GM19328 (cell line): Measurements from ENCODE around the gene STAT3.
"Not testable (repeated sequence)": the region's sequence is repeated elsewhere in the genome, so short reads cannot be mapped to it uniquely, and the experiment has no call there.

Experiments used
- ATAC-seq: cut with Tn5 transposase; IDR thresholded peaks from one replicate; pipeline ENCODE4 v1.9.1; 2021; ENCODE audit warnings: mild to moderate bottlenecking, moderate library complexity; ENCODE audit not compliant: unreplicated experiment

Gene STAT3

DNA sequence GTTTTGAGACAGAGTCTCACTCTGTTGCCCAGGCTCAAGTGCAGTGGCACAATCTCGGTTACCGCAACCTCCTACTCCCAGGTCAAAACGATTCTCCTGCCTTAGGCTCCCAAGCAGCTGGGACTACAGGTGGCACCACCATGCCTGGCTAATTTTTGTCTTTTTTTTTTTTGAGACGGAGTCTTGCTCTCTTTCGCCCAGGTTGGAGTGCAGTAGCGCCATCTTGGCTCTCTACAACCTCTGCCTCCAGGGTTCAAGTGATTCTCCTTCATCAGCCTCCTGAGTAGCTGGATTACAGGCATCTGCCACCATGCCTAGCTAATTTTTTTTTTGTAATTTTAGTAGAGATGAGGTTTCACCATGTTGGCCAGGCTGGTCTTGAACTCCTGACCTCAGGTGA is 70.3 kb downstream of the STAT3 start:
- ATAC-seq: not testable (repeated sequence)

DNA sequence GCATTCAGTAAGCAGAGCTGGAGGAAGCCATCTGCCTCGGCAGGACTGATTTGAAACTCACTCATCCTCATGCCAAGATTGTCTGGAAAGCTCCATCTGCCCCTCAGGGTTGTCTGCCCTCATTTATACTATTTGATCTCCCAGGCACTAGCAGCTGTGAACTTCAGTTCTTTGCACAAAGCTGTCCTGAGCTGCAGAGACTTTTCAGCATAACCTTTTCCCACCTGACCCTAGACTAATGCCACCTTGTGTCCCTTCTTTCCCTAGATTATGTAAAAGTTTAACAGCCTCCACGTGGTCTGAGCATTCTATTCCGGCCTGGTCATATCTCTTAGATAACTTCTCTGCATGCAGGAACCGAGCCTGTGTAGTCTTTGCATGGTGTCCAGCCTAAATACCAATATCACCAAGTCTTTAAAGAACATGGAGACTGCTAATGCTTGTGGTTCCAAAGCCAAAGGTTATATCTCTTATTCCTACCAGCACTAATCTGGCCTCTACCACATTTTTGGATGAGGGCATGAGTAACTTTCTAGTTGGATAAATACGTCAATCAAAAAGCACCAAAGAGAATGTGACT is 70.9 kb downstream of the STAT3 start:
- ATAC-seq: no peak

DNA sequence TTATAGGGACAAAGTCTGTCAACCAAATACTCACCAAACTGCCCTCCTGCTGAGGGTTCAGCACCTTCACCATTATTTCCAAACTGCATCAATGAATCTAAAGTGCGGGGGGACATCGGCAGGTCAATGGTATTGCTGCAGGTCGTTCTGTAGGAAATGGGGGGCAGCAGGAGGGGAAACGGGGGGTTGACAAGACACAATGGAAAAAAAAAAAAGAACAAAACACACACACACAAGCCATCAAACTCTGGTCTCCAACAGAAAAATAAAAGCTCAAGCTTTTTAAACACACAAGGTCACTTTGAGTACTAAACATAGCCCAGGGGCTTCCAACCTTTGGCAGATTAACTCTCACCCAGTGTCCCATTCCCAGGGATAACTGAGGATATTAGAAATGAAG is 71.5 kb downstream of the STAT3 start:
- no peak for ATAC-seq

DNA sequence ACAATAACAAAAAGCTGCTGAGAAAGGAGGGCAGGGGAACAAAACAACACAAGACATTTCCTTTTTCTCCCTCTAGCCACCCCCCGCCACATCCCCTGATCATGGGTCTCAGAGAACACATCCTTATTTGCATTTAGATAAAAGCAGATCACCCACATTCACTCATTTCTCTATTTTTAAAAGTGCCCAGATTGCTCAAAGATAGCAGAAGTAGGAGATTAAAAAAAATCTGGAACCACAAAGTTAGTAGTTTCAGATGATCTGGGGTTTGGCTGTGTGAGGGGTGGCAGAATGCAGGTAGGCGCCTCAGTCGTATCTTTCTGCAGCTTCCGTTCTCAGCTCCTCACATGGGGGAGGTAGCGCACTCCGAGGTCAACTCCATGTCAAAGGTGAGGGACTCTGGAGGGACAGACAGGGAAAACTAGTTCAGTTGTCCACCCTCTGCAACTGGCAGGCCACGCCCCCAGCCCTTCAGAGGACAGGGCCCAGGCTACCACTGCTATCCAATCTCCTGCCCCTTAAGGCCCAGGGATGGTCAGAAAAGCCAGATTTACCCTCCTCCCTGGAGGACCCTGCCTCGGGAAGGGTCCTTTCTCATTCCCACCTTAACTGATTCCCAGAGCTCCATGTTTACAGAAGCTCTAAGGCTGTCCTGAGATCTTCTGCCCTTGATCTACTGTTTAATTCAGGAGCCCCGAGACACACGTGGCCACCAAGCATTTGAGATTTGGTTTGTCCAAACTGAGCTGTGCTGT is 72.7 kb downstream of the STAT3 start:
- ATAC-seq: no peak

DNA sequence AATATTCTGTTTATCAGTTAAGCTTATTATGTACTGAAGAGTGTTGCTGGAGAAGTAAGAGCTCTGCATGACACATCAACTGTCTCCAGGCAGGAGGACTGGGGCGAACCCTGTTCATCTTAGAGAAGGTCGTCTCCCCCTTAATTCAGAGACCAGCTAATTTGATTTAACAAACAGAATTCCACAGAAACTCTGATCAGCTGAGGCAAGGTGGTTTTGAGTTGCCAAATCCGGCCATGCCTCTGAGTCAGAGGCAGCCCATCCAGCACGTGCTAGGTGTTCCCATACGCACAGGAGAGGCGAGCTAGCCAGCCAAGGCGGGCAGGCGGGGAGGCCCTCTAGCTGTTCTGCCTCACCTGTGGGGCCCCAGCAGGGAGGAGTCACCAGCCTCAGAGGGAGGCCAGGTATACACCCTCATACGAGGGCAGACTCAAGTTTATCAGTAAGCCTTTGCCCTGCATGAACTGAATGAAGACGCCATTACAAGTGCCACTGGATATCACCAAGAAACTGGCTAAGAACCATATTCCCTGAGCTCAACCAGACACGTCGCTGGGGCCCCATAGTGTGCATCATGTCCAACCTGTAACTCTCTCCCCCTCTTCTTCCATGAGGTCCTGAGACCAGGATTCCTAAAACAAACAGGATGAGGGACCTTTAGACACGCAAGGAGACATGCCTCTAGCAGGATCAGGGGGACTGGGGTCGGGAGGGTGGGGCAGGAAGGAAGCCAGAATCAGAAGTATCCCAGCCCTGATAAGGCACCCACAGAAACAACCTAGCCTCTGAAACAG is 74.3 kb downstream of the STAT3 start:
- ATAC-seq: no peak

DNA sequence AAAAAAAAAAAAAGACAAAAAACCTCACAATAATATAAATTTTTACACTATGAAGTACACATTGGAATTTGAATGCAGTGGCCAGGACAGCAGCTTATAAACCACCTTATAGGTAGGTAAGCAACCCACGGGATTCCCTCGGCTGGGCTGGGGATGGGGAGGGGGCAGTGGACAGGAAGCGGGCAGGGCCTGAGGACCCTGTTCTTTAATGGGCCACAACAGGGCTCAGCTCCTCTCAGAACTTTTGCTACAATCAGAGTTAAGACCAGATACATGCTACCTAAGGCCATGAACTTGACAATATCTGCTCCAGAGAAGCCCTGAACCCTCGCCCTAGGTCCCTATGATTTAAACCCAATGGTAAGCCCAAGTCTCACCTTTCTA is 74.9 kb downstream of the STAT3 start:
- ATAC-seq: no peak

DNA sequence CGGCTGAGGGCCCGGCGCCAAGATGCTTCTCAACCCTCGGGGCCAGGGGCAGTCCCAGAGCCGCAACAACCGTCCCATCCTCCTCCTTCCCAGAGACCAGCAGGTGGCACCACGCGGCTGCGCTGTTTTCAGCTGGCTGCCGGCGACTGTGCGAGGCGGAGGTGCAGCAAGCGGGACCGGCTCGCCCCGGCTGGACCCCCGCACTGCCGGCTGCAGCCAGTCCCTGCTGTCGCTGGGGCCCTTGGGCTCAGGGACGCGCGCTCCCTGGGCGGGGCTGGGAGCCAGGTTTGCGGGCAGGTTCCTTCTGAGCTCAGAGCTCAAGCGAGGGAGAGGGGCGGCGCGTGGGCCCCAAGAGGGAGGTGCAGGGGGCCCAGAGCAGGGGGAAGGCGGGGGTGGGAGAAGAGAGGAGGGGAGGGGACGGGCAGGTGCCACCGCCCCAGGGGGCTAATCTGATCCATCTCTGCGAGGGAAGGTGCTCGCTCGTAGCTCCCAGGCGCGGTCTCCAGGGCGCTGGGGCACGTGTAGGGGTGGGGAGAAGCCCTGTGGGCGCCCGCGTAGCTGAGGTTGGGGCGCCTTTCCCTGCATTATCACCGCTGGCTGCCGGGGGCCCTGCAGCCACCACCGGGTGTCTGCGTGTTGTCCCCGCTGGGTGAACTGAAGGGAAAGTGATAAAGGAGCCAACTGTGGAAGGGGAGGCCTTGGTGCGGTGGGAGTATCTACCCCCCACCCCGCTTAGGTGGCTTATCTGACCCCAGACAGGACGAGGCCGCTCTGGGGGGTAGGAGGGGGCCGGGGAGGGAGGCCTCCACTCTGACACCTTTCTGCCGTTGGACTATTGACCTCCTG is 75.7 kb downstream of the STAT3 start:
- no peak for ATAC-seq

DNA sequence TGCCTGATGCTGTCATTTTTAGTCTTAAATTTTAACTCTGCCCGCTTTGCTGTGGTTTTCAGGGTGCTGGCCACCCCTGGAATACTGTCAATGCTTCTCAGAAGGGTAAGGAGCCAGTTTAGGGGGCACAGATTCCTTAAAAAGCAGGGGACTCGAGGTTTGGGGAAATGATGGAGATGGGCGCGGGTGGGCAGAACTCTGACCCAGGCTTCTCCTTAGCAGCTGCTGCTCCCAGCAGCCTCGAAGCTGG is 76.3 kb downstream of the STAT3 start:
- no peak for ATAC-seq

DNA sequence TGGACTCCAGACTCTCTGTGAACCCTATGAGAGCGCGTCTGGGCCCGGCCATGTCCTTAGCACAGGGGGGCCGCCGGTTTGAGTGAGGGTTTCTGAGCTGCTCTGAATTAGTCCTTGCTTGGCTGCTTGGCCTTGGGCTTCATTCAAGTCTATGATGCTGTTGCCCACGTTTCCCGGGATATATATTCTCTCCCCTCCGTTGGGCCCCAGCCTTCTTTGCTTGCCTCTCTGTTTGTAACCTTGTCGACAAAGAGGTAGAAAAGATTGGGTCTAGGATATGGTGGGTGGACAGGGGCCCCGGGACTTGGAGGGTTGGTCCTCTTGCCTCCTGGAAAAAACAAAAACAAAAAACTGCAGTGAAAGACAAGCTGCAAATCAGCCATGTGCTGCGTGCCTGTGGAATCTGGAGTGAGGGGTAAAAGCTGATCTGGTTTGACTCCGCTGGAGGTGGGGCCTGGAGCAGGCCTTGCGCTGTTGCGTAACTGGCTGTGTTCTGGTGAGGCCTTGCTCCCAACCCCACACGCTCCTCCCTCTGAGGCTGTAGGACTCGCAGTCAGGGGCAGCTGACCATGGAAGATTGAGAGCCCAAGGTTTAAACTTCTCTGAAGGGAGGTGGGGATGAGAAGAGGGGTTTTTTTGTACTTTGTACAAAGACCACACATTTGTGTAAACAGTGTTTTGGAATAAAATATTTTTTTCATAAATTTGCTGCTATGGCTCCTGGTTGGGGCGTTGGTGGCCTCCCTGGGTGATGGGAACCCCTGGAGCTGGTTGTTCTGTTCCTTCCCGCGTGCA is 76.8 kb downstream of the STAT3 start:
- no peak for ATAC-seq

DNA sequence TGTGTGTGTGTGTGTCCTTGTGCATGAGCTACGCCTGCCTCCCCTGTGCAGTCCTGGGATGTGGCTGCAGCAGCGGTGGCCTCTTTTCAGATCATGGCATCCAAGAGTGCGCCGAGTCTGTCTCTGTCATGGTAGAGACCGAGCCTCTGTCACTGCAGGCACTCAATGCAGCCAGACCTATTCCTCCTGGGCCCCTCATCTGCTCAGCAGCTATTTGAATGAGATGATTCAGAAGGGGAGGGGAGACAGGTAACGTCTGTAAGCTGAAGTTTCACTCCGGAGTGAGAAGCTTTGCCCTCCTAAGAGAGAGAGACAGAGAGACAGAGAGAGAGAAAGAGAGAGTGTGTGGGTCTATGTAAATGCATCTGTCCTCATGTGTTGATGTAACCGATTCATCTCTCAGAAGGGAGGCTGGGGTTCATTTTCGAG is 77.4 kb downstream of the STAT3 start:
- no peak for ATAC-seq

DNA sequence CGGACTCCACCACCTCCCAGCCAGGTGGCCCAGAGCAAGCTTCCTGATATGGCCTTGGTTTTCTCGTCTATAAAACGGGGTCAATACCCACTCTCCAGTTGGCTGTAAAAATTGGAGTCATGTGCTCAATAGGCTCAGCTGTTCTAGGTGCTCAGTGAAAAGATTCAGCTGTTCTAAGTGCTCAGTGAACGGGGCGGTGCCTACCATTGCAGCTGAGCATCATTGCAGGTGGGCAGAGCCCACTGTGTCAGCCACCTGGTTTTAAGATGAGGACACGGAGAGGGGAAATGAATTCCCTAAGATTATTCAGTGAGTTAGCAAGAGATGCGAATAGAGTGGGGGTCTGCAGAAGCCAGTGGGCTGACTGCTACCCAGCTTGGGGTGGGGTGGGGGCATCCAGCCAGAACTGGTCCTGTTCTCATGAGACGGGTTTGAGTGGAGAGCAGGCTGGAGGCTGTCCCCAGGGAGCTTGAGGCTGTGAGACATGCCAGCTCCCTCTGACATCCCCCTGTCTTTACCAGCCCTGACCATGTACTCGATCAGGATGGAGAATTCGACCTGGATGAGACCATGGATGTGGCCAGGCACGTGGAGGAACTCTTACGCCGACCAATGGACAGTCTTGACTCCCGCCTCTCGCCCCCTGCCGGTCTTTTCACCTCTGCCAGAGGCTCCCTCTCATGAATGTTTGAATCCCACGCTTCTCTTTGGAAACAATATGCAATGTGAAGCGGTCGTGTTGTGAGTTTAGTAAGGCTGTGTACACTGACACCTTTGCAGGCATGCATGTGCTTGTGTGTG is 78.1 kb downstream of the STAT3 start:
- no peak for ATAC-seq

DNA sequence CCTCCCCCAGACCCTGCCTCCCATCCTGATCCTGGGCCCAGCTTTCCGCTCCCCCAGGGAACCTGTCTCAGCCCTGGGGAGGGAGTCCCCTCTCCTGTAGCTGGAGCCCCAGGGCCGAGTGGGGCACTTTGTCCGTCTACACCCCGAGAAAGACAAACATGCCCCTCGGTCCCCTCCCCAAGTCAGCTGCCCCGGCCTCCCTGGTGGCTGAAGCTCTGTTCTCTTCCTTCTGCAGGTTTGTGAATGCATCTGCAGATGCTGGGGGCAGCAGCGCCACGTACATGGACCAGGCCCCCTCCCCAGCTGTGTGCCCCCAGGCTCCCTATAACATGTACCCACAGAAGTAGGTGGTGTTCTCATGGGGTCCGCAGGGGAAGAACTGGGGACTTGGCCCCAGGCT is 79.1 kb downstream of the STAT3 start:
- no peak for ATAC-seq

DNA sequence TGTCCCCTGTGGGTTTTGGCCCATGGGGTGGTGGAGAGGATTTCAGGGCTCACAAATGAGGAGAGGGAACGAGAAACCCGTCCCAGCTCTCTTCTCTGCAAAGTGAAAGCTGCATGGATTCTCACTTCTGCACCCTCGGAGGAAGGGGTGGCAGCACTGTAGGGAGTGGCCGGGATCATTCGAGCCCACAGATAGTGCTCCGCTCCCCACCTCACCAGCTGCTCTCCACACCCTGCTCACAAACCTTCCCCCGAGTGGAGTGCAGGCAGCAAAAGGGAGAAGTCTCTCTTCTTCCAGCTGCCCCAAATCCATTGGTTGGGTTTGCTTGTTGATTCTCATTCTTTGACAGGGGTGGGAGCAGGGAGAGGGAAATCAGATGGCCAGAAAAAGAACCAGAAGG is 79.8 kb downstream of the STAT3 start:
- ATAC-seq: no peak

DNA sequence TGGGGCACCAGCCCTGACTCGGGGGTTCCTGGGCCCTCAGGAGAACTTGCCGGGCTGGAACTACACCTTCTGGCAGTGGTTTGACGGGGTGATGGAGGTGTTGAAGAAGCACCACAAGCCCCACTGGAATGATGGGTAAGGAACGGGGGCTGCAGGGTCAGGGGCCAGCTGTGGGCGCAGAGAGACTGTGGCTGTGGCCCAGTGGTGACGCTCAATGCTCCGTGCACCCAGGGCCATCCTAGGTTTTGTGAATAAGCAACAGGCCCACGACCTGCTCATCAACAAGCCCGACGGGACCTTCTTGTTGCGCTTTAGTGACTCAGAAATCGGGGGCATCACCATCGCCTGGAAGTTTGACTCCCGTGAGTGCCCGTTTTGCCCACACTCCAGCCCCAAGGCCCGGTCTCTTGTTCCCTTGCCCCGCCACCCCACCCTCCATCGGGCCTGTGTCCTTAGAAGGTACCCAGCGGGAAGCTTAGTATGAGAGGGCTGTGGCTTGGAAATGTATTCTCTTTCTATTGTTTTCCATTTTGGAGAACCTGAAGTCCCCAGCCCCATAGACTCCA is 80.8 kb downstream of the STAT3 start:
- ATAC-seq: no peak

DNA sequence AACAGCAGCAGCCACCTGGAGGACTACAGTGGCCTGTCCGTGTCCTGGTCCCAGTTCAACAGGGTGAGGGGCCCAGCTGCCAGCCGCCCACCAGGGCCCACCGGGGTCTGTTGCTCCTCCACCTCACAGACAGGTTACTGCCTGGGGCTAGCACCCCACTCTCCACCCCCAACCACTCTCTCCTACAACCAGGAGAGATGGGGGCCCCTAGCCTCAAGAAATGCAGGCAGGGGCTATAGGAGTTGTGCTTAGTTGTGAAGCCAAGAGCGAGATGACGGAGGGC is 81.9 kb downstream of the STAT3 start:
- no peak for ATAC-seq

DNA sequence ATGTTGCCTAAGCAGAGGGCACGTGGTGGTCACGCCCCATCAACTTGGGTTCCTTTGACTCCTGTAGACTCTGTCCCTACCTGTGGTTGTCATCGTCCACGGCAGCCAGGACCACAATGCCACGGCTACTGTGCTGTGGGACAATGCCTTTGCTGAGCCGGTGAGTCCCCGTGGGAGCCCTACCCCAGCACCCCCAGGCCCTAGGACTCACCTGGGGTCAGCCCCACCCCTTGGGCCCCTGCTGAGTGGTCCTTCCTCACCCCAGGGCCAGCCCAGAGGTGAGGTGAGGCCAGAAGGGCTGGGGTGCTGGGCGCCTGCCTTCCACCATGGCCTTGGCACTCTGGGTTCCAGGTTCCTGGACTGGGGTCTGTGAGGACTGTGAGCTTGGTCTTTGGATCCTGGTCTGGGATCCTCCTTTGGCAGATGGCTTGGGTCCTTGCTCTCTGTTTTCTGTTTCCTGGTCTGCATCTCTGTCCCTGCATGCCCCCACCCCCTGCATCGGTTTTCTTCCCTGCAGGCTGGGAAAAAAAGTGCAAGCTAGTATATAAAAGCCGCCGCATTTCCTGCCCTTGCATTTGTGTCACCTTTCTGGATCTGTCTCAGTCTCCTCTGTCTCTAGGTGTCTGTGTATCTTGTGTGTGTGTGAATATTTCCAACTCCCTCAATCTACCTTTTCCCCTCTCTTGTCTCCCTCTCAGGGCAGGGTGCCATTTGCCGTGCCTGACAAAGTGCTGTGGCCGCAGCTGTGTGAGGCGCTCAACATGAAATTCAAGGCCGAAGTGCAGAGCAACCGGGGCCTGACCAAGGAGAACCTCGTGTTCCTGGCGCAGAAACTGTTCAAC is 82.5 kb downstream of the STAT3 start:
- ATAC-seq: no peak

DNA sequence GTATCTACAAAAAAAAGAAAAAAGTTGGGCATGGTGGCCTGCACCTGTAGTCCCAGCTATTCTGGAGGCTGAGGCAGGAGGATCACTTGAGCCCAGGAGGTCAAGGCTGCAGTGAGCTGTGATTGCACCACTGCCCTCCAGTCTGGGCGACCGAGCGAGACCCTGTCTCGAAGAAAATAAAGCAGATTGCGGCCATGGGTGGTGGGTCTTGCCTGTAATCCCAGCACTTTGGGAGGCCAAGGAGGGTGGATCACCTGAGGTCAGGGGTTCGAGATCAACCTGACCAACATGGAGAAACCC is 83.3 kb downstream of the STAT3 start:
- ATAC-seq: not testable (repeated sequence)

DNA sequence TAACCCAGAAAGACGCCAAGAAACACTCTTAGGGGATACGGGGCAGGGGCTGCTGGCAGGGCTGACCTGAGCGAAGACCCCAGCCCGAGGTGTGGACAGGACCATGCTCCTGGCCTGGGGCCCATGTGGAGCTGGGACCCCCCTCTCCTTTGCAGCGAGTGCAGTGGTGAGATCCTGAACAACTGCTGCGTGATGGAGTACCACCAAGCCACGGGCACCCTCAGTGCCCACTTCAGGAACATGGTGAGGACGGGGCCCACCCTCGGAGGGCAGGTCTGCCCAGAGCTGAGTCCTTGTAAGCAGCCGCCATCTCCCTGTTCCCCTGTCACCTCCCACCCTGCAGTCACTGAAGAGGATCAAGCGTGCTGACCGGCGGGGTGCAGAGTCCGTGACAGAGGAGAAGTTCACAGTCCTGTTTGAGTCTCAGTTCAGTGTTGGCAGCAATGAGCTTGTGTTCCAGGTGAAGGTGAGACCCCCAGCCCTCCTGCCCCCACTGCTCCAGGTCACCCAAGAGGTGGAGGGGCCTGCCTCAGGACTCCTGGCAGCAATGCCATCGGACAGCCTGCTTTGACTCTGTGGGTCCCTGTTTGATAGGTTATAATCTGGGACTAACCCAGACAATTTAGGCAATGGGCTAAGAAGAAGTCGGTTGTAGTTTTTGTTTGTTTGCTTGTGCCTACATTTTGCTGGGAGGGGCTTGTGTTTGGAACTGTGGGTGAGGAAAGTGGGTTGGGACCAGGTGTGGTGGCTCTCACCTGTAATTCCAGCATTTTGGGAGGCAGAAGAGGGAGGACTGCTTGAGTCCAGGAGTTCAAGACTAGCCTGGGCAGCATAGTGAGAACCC is 83.8 kb downstream of the STAT3 start:
- no peak for ATAC-seq
